NCI-H1417 (cell line): ENCODE data around the gene RNASE8.

Experiments
- DNase-seq, 3 experiments: peaks; one replicate each; lab custom pipeline; 2025; lab: John Stamatoyannopoulos, UW

Gene RNASE8

GRCh38 chr14:21106498-21107282, 49.1 kb downstream of the RNASE8 start:
- DNase-seq = peak; percentile 71 to 89 (median 85)

GRCh38 chr14:21107283-21107800, 49.7 kb downstream of the RNASE8 start:
- no peak for DNase-seq
